ENCODE measurements around the gene THSD4. TPM values are rescaled to one million over a fixed set of nuclear protein-coding genes. Genes with fewer than 3 reads are reported as not detected.

The THSD4 gene
- total RNA-seq, 1 experiment from 2014 or later: 29.3 TPM

DNA sequence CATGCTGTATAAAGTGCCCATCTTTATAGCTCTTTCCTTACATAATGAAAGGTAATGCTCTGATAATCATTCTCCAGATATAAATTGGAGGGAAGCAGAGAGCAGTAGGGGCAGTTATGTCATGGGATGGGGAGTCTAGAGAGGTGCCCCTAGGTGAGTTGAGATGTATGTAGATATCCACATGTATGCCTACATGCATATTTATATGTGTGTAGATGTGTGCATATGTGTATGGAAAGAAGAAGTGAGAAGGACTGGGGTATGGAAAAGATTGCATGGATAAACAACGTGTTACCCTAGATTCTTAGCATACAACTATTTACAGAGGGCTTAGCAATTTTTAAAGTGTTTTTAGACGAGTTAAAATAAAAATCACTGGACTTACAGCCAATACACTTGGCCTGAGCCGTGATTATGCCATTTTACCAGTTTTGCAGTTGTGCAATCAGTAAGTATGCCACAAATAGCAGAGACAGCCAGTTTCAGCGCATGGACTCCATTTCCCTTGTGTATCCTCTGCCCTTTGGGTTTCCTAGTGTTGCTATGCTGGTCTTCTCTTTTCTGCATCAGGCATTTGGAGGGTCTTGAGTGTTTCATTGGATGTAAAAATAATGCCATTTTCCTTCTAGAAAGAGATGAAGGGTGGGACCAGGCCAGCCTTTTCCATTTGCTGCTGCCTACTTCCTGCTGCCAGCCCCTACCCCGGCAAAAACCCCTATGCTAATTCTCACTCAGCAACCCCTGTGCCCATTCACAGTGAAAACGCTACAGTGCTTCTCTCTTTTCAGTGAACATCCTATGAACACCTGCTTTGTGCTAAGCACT, 495.7 kb downstream of the THSD4 start:
- POLR2A ChIA-PET (ENCODE audit: unreplicated experiment): no interaction called here

DNA sequence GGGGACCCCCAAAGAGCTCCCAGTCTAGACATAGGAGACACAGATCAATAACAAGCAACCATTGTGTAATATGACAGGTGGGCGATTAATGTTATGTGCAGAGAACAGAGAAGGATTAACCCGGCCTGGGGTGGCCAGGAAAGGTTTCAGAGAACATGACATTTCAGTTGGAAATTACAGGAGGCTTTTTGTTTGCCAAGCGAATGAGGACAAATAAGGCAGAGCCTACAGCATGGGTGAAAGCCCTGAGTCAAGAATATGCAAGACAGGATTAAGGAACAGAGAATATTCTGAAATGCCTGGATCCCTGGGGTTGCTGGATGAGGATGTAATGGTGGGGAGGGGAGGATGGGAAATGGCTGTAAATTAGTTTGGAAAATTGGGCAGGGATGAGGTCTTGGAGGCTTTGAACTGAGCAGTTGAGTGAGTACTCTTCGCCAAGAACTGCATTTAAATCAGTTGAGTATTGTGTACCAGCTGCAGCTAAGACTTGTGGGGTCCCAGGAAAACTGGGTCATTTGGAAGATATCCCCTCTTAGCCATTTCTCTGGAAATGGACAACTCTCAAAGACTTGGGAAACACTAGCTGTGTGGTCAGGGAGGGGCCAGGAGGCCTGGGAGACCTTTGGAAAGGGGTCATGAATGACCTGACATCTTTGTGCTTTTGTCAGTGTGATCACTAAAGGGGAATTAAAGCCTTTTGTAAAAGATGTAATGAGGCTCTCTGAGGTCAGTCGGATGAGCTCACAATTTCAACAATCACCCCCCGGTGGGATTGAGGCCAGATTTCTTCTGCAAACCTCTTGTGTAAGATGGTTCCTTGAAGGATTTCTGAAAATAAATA, 496.5 kb downstream of the THSD4 start:
- Histone ChIP-seq H3K36me3 (ENCODE audit: low read depth) (no peaks in the 10 kb centered on the region), H3K9me3 (ENCODE audit: insufficient read depth, low read depth) (no peaks in the 10 kb centered on the region), H2AFZ (no peak overlapping the region), H3K4me2 (no peak overlapping the region), H3K9me2 (ENCODE audit: insufficient read depth) (no peaks in the 10 kb centered on the region), H4K20me1 (ENCODE audit: insufficient read depth) (no peaks in the 10 kb centered on the region), H3K27me3 (ENCODE audit: insufficient read depth, low read depth) (no peaks in the 10 kb centered on the region), H3K4me3 (no peak overlapping the region), H3F3A (ENCODE audit: insufficient read depth, low read depth) (no peaks in the 10 kb centered on the region), H3K27ac (no peak overlapping the region), H3K4me1 (replicated peaks; ENCODE audit: insufficient read depth) (no peaks in the 10 kb centered on the region), H3K79me2 (ENCODE audit: low read depth) (no peaks in the 10 kb centered on the region)
- intact Hi-C loops (cut with micrococcal nuclease; ENCODE audit: unreplicated experiment): no loop called here
- no TSS peak for BruUV-seq (replicated peaks)
- TF ChIP-seq, protein P1, sequence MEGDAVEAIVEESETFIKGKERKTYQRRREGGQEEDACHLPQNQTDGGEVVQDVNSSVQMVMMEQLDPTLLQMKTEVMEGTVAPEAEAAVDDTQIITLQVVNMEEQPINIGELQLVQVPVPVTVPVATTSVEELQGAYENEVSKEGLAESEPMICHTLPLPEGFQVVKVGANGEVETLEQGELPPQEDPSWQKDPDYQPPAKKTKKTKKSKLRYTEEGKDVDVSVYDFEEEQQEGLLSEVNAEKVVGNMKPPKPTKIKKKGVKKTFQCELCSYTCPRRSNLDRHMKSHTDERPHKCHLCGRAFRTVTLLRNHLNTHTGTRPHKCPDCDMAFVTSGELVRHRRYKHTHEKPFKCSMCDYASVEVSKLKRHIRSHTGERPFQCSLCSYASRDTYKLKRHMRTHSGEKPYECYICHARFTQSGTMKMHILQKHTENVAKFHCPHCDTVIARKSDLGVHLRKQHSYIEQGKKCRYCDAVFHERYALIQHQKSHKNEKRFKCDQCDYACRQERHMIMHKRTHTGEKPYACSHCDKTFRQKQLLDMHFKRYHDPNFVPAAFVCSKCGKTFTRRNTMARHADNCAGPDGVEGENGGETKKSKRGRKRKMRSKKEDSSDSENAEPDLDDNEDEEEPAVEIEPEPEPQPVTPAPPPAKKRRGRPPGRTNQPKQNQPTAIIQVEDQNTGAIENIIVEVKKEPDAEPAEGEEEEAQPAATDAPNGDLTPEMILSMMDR (conservative IDR thresholded peaks at IDR 0.05): no peak
- TF ChIP-seq EZH2 (IDR thresholded peaks at IDR 0.05; ENCODE audit: low read depth): no peak
- ChIA-PET POLR2A (ENCODE audit: unreplicated experiment) (no interaction called here), CTCF (no interaction called here)
- DNase-seq: no peak

More for the DNA sequence above, 495.7 kb downstream of the THSD4 start:
- no peaks in the 10 kb centered on the region for H3K36me3 ChIP-seq (ENCODE audit: low read depth)
- H4K20me1 ChIP-seq (ENCODE audit: insufficient read depth): no peaks in the 10 kb centered on the region
- no peak overlapping the region for H2AFZ ChIP-seq
- DNase-seq: no peak
- H3F3A ChIP-seq (ENCODE audit: insufficient read depth, low read depth): no peaks in the 10 kb centered on the region
- H3K9me3 ChIP-seq (ENCODE audit: insufficient read depth, low read depth): no peaks in the 10 kb centered on the region
- CTCF ChIA-PET: no interaction called here
- H3K27ac ChIP-seq: no peak overlapping the region
- H3K9me2 ChIP-seq (ENCODE audit: insufficient read depth): no peaks in the 10 kb centered on the region
- H3K27me3 ChIP-seq (ENCODE audit: insufficient read depth, low read depth): no peaks in the 10 kb centered on the region
- H3K4me3 ChIP-seq: no peak overlapping the region
- no peaks in the 10 kb centered on the region for H3K79me2 ChIP-seq (ENCODE audit: low read depth)
- H3K4me1 ChIP-seq (replicated peaks; ENCODE audit: insufficient read depth): no peaks in the 10 kb centered on the region
- no peak overlapping the region for H3K4me2 ChIP-seq
- BruUV-seq (replicated peaks): no TSS peak
- TF ChIP-seq, protein P1 (conservative IDR thresholded peaks at IDR 0.05): no peak
- no peak for TF ChIP-seq EZH2 (IDR thresholded peaks at IDR 0.05; ENCODE audit: low read depth)
- intact Hi-C loops (cut with micrococcal nuclease; ENCODE audit: unreplicated experiment): no loop called here

GRCh38 chr15:71612397-71612722, 497.1 kb downstream of the THSD4 start:
- POLR2A ChIA-PET (ENCODE audit: unreplicated experiment): no interaction called here
- TF ChIP-seq, protein P1 (conservative IDR thresholded peaks at IDR 0.05): no peak
- TF ChIP-seq EZH2 (IDR thresholded peaks at IDR 0.05; ENCODE audit: low read depth): no peak

More at GRCh38 chr15:71612397-71612722, 497.1 kb downstream of the THSD4 start:
- intact Hi-C loops (cut with micrococcal nuclease; ENCODE audit: unreplicated experiment): no loop called here
- H3K4me1 ChIP-seq (replicated peaks; ENCODE audit: insufficient read depth): no peaks in the 10 kb centered on the region
- no peaks in the 10 kb centered on the region for H3K27me3 ChIP-seq (ENCODE audit: insufficient read depth, low read depth)
- H3K4me3 ChIP-seq: no peak overlapping the region
- no peak for DNase-seq
- no peak overlapping the region for H2AFZ ChIP-seq
- H3K4me2 ChIP-seq: no peak overlapping the region
- H3K27ac ChIP-seq: no peak overlapping the region
- no peaks in the 10 kb centered on the region for H3K79me2 ChIP-seq (ENCODE audit: low read depth)
- H3K9me2 ChIP-seq (ENCODE audit: insufficient read depth): no peaks in the 10 kb centered on the region
- no peaks in the 10 kb centered on the region for H4K20me1 ChIP-seq (ENCODE audit: insufficient read depth)
- no peaks in the 10 kb centered on the region for H3F3A ChIP-seq (ENCODE audit: insufficient read depth, low read depth)
- BruUV-seq (replicated peaks): no TSS peak
- no peaks in the 10 kb centered on the region for H3K36me3 ChIP-seq (ENCODE audit: low read depth)
- no peaks in the 10 kb centered on the region for H3K9me3 ChIP-seq (ENCODE audit: insufficient read depth, low read depth)
- CTCF ChIA-PET: no interaction called here
